ENCODE data around the gene DESI1. TPM values are rescaled to one million over a fixed set of nuclear protein-coding genes. Genes with fewer than 3 reads are reported as not detected.
"Not testable (repeated sequence)": the region's sequence is repeated elsewhere in the genome, so short reads cannot be mapped to it uniquely, and the experiment has no call there.

The DESI1 gene
- total and polyA plus RNA-seq, 12 donors = 11.4 to 82.8 (median 34.7) TPM

GRCh38 chr22:41595703-41596102 lies 25.1 kb downstream of the DESI1 start:
- WGBS, 4 donors = 83 to 91% (median 86%) methylated on average over 5 of the region's 5 CpGs
- Histone ChIP-seq H3K4me3 (no peak overlapping the region), H3K36me3 (replicated peaks in 1 of 2) (peaks cover 0 to 6% of the 10 kb centered on the region in 2 donors), H3K9me3 (replicated peaks in 1 of 3) (no peaks in the 10 kb centered on the region), H3K27ac (no peak overlapping the region), H3K27me3 (no peaks in the 10 kb centered on the region), H3K4me1 (replicated peaks in 1 of 2) (peaks cover 17 to 21% of the 10 kb centered on the region in 2 donors)
- no peak for TF ChIP-seq POLR2A (IDR thresholded peaks at IDR 0.05)
- no peak for TF ChIP-seq CTCF (IDR thresholded peaks at IDR 0.05)
- peak in 1 of 7 donors; percentile 13 for DNase-seq
- intact Hi-C loops (cut with DNase I) = loop anchor here (5.0 to 10.0 kb wide), 2 partner anchors 51 to 53 kb away; partner anchors contain the start of gene POLR3H (in 2 of the 2)

GRCh38 chr22:41593336-41593960 lies 27.4 kb downstream of the DESI1 start:
- H3K4me1 ChIP-seq (replicated peaks in 1 of 2) = peaks cover 23 to 24% of the 10 kb centered on the region in 2 donors
- WGBS, 4 donors = 96% methylated on average over 26 to 51 of the region's 51 CpGs
- not testable (repeated sequence) for H3K9me3 ChIP-seq (replicated peaks in 1 of 3); H3K36me3 ChIP-seq (replicated peaks in 1 of 2); H3K4me3 ChIP-seq; H3K27ac ChIP-seq; H3K27me3 ChIP-seq
- peak in 1 of 7 donors; percentile 20 for DNase-seq
- intact Hi-C loops (cut with DNase I) = loop anchor here in 1 of 2 donors (10.0 kb wide), 1 partner anchor 49 kb away; the partner anchor contains the start of gene POLR3H

GRCh38 chr22:41589391-41590241 lies 31.2 kb downstream of the DESI1 start, which contains the start of gene PMM1:
TSS of gene PMM1 (minus strand) at chr22:41589840. CDS start at chr22:41589805, 35 bp downstream.
- H3K36me3 ChIP-seq (replicated peaks in 1 of 2) = no peaks in the 10 kb centered on the region
- H3K9me3 ChIP-seq (replicated peaks in 1 of 3) = no peaks in the 10 kb centered on the region
- H3K4me1 ChIP-seq (replicated peaks in 1 of 2) = peaks cover 8 to 15% of the 10 kb centered on the region in 2 donors
- peak within 1 kb of the TSS; percentile 62 to 96 (median 86) for H3K4me3 ChIP-seq
- peak; percentile 100 for DNase-seq
- intact Hi-C loops (cut with DNase I) = loop anchor here in 1 of 2 donors (10.0 kb wide), 1 partner anchor 45 kb away; the partner anchor contains the start of gene POLR3H
- TF ChIP-seq CTCF (IDR thresholded peaks at IDR 0.05) (no peak), POLR2A (IDR thresholded peaks at IDR 0.05) (peak; percentile 89 to 97)
- peak within 1 kb of the TSS; percentile 44 to 91 (median 81) for H3K27ac ChIP-seq
- 1 to 2% (median 1%) methylated on average over 7 to 61 of the region's 61 CpGs for WGBS, 4 donors
- H3K27me3 ChIP-seq = no peaks in the 10 kb centered on the region

- intact Hi-C loops (cut with DNase I) = no loop called here
- peak in 1 of 7 donors; percentile 13 for DNase-seq
- WGBS, 4 donors = 88 to 95% (median 94%) methylated on average over 7 of the region's 7 CpGs
- TF ChIP-seq POLR2A (IDR thresholded peaks at IDR 0.05) (no peak), CTCF (IDR thresholded peaks at IDR 0.05) (no peak)
- peak overlapping the region in 3 of 5 donors; percentile 6 to 91 (median 82) for H3K27ac ChIP-seq
- H3K4me1 ChIP-seq (replicated peaks in 1 of 2) = peaks cover 8 to 15% of the 10 kb centered on the region in 2 donors
- H3K36me3 ChIP-seq (replicated peaks in 1 of 2) = peaks cover 0 to 19% of the 10 kb centered on the region in 2 donors
- H3K27me3 ChIP-seq = no peaks in the 10 kb centered on the region
- no peaks in the 10 kb centered on the region for H3K9me3 ChIP-seq (replicated peaks in 1 of 3)
- H3K4me3 ChIP-seq = no peak overlapping the region
These were observed 33.5 kb downstream of the DESI1 start for GRCh38 chr22:41587347-41587723.
